ENCODE measurements around the gene FAM110A.
"Not testable (repeated sequence)": the region's sequence is repeated elsewhere in the genome, so short reads cannot be mapped to it uniquely, and the experiment has no call there.

Gene FAM110A

DNA sequence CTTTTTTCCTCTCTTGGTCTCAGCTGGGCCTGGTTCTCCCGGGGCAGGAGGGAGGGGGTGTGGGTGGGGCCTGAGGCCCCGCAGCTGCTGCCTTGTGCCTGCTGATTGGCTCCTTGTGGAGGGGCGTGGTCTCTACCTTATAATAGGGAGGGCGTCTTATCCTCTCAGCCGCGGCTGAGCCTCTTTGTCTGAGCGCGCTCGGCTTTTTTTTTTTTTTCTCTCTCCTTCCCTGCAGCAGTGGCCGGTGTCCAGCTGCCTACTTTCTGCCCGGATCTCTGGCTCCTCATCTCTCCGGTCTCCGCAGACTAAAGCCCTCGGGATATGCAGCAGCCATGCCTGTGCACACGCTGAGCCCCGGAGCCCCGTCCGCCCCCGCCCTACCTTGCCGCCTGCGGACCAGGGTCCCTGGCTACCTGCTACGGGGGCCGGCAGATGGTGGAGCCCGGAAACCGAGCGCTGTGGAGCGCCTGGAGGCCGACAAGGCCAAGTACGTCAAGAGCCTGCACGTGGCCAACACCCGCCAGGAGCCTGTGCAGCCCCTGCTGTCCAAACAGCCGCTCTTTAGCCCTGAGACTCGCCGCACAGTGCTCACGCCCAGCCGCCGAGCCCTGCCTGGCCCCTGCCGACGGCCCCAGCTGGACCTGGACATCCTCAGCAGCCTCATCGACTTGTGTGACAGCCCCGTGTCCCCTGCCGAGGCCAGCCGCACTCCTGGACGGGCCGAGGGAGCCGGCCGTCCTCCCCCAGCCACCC lies 11.1 kb downstream of the FAM110A start:
- peak; percentile 94 for DNase-seq (ENCODE audit: low read depth)

DNA sequence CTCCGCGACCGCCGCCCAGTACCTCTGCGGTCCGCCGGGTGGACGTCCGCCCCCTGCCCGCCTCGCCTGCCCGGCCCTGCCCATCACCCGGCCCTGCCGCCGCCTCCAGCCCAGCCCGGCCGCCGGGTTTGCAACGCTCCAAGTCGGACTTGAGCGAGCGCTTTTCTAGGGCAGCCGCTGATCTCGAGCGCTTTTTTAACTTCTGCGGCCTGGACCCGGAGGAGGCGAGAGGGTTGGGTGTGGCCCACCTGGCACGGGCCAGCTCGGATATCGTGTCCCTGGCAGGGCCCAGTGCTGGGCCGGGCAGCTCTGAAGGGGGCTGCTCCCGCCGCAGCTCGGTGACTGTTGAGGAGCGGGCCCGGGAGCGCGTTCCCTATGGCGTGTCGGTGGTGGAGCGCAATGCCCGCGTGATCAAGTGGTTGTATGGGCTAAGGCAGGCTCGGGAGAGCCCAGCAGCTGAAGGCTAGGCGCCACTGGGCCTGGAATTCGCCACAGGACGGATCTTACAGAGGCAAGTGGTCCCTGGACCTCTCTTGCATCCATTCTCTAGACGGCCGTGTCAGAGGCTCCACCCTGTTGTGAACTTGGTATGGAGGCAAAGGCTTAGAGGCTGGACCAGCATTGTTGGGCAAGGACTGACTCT lies 11.8 kb downstream of the FAM110A start:
- no peak for DNase-seq (ENCODE audit: low read depth)

DNA sequence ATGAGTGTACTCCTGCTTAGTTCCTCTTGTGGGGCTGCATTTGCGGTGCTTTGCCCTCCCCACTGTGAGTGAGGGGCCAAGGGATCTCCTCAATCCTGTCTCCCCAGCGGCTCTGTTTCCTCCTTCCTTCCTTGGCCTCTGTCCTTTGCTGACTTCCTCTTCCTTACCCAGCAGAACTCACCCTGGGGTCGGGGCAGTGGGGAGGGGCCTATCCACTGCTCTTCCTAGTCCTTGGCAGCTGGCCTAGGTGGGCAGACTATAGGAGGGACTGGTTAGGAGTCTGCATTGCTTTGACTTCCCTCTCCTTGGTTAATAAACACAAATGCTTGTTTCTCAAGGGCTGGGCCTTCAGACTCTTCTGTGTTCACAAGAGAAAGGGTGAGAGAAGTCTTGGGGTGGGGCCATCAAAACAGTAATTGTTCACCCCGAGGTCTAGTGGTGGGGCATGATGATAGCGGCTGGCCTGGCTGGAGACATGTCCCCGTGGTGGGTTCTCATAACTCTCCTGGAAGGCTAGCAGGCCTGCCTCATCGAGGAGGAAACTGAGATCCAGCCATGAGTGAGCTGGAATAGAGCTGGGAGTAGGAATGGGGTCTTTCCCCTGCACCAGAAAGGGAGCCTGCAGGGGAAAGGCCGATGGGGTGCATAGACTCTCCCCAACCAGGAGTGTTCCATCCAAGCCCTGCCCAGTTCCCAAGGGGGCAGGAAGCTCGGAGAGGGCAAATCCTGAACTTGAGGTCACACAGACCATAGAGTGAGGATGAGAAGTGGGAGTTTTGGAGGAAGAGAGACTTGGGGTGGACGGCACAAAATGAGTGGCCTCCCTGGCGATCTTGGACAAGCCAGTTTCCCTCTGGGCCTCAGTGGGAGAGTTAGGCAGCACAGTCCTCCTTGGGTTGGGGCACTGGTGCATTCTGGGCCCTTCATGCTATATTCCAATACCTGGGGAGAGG lies 12.7 kb downstream of the FAM110A start:
- DNase-seq (ENCODE audit: low read depth): no peak

DNA sequence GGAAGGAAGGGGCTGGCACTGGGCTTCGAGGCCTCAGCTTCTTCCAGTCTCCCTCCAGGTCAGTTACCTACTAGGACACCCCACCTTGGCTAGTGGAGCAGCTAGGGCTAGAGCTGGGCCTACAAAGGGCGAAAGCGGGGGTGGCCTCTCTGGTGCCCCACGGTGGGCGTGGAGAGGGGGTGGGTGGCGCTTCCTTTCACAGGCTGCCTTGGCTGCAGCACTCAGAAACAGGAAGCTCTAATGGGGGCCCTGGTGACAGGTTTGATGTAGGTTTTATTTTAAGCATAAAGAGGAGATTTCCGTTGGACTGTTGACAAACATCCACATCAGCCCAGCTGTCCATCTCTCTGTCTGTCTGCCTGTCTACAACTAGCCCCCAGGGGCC lies 13.4 kb downstream of the FAM110A start:
- no peak for DNase-seq (ENCODE audit: low read depth)

DNA sequence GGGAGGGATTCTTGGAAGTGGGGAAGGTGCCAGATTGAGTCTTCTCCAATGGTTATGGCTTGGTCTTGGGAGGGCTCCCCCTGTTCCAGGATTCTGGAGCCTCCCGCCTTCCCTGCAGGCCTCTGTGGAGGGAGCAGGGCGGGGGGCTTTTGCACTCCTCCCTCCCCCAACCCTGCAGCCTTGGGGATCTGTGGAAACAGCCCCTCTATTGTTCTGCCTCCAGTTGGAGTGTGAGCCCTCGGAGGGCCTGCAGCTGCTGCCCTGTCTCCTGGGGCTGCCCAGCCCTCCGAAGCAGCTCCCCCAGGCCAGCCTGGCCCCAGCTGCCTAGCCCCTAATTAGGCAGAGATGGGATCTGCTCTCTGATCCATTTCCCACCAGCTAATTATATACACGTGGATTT lies 14.7 kb downstream of the FAM110A start:
- no peak for DNase-seq (ENCODE audit: low read depth)

DNA sequence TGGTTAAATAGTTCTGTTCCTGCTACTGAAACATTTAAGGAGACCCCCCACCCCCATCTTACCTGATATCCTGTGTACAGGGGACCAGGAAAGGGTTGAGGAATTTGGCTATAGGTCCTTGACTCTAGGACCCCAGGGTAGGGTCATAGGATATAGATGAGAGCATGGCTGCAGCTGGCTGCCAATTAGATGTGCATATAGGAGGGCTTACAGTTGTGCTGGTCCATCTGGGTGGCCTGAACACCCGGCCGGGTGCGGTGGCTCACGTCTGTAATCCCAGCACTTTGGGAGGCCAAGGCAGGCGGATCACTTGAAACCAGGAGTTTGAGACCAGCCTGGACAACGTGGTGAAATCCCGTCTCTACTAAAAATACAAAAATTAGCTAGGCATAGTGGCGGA lies 15.2 kb downstream of the FAM110A start:
- not testable (repeated sequence) for DNase-seq (ENCODE audit: low read depth)

DNA sequence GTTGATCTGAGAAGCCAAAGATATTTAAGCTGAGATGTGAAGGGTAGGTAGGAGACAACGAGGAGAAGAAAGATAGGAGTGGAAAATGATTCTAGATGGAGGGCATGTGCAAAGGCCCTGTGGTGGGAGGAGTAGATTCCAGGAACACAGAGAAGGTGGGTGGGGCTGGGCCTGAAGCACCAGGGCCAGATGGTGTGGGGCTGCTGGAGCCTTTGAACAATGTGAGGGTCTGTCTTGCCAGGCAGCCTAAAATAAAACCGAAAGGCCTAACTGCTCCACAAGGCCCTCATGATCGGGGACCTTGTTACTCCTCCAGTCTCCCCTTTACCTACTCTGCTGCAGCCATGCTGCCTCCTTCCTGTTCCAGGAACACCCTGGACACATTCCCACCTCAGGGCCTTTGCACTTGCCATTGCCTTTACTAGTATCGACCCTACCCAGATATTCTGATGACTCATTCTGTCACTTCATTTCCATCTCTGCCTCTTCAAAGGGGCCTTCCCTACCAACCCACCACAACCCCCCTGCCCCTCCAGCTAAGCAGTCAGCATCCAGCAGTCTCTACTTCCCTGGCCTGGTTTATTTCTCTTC lies 20.0 kb downstream of the FAM110A start:
- no peak for DNase-seq (ENCODE audit: low read depth)

DNA sequence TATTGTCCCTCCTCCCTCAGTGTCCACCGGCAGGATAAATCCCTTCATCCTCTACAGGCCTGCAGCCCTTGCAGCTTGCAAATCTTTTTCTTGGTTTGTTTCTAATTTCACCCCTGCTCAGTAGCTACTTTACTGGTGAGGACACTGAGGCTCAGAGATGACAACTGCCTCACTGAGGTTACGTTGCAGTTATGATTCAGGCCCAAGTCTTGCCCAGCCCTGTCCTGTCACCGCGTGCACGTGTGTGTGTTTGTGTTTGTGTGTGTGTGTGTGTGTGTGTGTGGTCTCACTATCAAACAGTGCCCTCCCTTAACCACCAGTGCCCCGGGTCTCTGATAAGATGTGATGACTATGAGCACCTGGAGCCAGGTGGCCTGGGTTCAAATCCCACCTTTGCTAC lies 21.1 kb downstream of the FAM110A start:
- no peak for DNase-seq (ENCODE audit: low read depth)

DNA sequence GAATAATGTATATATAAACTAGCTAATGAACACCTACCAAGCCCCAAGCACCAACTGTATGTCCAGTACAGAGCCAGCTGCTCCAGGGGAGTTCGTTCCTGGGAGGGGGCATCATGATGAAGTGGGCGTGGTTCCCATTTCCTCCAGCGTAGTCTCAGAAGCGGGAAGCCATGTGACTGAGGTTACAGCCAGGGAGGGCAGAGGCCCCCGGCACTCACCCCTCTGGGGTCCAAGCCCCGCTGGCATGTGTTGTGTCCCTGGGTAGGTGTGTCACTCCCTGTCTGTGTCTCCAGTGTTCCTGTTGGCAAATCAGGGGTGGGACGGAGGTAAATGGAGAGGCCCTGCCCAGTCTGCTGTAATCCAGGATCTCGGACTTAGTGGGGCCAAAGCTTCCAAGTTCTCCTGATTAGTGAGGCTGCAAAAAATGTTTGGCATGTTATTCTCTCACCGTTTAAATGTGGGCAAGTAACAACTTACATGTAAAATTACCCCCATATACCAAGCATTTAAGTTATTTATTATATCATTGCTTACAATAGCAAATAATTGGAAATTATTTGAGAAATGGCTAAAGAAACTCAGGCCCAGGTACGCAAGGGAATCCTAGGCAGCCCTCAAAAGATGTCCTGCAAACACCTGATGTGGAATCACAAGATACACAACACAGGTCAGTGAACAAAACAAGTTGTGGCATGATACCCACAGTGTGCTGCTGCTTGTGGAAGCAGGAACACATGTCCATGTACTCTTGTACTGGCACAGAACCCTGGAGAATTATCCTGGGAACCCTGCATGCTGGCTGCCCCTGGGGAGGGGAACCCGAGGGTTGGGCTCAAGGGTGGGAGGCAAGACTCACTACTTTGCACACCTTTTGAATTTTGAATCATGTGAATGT lies 22.2 kb downstream of the FAM110A start:
- DNase-seq (ENCODE audit: low read depth): peak; percentile 23

DNA sequence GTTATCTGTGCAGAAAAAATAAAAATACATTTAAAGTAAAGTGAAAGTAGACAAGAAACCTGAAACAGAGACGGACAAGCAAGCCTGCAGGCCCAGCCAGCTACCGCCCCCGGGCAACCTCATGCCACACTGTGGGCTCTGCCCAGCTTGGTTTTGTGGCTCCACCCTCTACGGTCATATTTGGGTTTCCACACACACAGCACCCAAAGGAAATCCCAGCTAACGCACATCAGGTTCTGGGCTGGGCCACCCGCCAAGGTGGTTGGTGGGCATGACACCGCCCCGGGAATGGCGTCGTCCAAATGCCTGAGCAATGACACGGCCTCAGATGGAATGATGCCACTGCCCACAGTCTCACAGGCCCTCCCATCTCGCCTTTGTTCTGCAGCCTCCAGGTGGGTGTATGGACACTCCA lies 22.9 kb downstream of the FAM110A start:
- DNase-seq (ENCODE audit: low read depth): peak; percentile 82

DNA sequence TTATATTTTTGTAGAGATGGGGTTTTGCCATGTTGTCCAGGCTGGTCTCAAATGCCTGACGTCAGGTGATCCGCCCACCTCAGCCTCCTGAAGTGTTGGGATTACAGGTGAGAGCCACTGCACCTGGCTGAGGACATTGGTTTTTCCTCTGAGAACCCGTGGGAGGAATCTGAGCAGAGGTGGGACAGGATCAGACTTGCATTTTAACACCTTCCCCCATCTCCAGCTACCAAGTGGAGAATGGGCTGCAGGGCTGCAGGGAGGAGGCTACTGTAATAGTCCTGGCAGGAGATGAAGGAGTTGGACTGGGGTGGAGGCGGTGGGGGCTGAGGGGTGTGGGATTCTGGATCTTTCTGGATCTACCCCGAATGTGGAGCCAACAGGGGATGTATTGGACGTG lies 24.5 kb downstream of the FAM110A start:
- DNase-seq (ENCODE audit: low read depth): no peak

DNA sequence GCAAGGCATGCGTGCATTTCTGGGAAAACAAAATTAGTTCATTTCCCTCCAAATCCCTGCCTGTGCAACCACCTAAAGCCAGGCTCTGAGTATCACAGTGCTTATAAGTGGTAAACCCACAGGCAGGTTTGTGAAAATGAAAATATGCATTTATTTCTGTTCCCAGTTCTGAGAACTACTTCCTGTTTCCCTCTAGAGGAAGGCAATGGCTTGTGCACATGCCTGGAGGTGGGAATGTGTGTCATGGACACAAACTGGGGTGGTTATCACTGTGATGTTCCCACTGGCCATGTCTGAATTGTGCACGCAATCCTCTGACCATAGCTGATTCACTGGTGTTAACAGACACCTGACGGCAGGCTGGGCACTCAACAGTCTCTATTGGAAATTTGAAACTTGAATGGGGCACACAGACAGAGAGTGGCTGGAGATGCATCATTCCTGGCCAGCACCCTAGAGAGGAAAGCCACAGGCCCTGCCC lies 26.3 kb downstream of the FAM110A start:
- DNase-seq (ENCODE audit: low read depth): peak; percentile 16

DNA sequence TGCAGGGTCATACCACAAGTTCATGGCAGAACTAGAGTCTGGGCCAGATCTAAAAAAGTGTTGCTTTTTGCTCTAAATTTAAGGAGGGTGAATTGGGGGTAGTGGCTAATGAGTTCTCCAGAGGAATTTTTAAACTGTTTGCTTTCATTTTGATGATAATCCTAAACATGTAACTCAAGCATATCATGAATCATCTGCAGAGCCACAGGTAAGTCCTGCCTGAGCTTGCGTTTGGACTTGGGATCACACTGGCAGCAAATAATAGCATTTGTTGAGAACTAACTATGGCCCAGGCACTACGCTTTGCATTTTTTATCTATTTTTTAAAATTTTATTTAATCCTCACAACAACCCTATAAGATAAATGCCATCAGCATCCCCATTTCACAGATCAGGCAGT lies 27.4 kb downstream of the FAM110A start:
- DNase-seq (ENCODE audit: low read depth): no peak

DNA sequence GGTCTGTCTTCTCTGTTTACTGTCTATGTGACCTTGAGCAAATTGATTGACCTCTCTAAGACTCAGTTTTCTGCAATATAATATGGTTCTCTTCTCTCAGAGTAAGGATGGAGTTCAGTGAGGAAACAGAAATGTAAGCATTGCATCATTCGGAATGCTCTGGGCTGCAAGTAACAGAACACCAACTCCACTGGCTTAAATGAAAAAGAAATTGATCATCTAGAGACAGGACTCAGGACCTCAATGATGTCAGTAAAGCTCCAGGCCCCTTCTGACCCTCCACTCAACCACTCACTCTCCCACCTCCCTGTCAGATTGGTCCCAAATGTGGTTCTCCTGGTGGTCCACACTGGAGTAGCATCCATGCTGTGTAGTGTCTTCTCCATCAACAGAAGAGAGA lies 31.9 kb downstream of the FAM110A start:
- DNase-seq (ENCODE audit: low read depth): no peak

DNA sequence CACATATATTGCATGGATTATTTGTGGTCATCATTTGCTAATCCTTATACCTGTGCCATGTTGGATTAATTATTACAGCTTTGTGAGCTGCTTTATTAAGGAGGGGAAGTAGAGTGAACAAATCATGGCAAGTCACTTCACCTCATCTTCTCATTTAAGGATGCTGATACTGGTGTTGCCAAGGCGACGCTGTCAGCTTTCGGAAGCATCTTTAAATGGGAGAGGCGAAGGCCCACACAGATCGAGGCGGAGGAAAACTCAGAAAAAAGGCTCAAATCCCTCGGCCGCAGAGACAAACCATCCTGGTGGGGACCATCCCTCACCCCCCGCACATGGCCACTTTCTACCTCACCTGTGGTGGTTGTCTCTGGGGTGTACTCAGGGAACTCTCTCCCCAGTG lies 34.8 kb downstream of the FAM110A start:
- DNase-seq (ENCODE audit: low read depth): no peak

DNA sequence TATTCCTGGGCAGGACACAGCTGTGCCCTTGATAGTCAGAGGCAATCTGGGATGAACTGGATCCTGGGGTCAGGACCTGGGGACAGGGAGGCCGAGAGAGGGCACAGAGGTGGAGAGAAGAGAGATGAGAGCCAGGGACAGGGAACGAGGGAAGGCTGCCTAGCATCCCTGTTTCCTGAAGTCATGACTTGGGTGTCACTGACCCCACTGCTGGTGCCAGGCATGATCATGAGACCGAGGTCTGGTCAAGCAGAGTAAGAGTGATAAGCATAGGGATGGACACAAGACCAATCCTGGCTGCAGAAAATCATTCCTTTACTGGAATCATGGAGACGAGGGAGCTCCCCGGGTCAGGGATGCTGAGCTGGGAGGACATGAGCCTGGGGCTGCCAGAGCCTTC lies 36.1 kb downstream of the FAM110A start:
- DNase-seq (ENCODE audit: low read depth): no peak

DNA sequence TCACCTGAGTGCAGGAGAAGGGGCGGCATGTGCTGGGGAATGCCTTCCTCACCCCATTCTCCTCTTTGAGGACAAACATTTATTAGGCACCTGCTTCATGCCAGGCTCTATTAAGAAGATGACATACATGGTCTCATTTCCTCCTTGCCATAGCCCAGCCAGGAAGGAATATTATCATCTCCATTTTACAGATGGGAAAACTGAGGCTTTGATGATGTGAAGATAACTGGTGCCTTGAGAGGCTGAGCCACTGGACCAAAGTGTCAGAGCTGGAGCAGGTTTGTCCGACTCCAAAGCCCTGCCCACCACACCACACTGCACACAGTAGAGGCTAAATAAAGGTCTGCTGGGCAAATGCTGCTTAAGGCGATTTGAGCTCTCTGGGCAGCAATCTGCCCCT lies 37.2 kb downstream of the FAM110A start:
- no peak for DNase-seq (ENCODE audit: low read depth)

DNA sequence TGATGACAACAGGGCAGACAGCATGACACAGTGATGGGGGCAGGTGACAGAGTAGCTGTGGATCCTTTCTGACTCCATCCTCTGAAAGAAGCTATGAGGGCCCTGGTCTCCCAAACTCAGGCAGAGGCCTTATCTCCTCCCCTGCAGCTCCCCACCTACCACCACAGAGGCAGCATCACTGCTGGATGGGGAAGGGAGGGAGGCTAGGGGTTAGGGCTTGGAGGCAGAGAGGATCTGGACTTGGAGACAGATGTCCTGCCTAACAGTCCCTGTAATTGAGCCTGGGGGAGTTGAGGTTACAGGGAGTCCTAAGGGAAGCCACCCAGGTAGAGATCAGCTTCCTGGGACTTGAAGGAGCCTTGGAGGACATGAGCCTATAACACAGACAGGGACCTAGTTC lies 37.9 kb downstream of the FAM110A start:
- no peak for DNase-seq (ENCODE audit: low read depth)

DNA sequence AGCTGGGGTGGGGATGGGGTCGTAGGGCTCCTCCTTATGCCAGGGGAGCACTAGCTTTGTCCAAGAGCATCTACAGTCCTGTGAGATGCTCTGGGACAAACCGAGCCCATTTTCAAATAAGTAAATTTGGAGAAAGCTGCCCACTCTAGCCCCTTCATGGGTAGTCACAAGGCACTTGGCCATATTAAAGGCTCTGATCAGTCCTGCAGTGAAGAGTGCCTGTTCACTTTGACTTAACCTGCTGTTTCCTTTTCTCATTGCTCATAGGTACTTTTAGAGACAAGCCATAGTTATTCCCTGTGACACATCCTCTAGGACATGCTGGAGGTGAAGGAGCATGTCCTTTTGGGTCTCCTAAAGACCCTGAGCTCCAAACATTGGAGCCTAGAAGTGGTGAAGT lies 38.4 kb downstream of the FAM110A start:
- DNase-seq (ENCODE audit: low read depth): no peak

DNA sequence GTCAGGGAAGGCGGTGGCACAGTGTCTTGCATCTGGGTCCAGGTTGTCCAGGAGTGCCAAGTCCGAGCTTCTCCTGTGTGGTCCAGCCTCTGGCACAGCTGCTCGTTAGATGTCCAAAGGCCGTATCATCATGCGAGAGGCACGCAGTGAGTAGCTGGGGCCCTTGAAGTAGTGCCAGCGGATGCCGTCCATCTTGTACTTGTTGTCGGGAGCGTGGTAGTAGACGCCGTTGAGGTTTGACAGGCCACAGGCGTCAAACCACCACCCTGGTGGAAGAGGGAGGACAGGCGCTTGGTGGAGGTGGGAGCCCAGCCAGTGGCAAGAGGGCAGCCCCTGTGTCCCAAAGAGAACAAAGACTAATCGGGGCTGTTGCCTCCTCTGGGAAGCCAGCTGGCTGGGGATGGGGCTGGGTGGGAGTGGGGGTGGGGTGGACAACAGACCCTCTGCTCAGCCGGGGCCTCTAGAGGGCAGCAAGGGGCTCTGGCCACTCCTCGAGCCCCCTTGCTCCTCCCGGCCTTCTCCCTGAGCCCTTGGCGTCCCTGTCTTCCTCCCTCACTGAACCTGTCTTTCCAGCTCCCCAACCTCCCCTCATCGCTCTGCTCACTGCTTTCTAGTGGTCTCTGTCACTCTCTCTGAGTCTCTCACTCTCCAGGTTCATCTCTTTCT lies 39.5 kb downstream of the FAM110A start:
- no peak for DNase-seq (ENCODE audit: low read depth)
